SJCRH30 (cell line): ENCODE data around the gene ARGLU1. TPM values are rescaled to one million over a fixed set of nuclear protein-coding genes. Genes with fewer than 3 reads are reported as not detected.

Source experiments
- DNase-seq, 2 experiments: peaks; one replicate each; pipeline ENCODE4 v3.0.0-alpha.2; 2015 to 2020
- H3K27ac ChIP-seq: fragments of 250-450 bp; sonication (Bioruptor Pico); 2 replicates; pipeline ENCODE4 v1.5.1; 2020; ENCODE audit warnings: mild to moderate bottlenecking, moderate library complexity
- H3K27me3 ChIP-seq: fragments of 250-450 bp; sonication (Bioruptor Pico); 2 replicates; pipeline ENCODE4 v1.5.1; 2020; ENCODE audit warnings: mild to moderate bottlenecking, moderate library complexity
- H3K36me3 ChIP-seq: fragments of 250-450 bp; sonication (Bioruptor Pico); 2 replicates; pipeline ENCODE4 v1.5.1; 2020; ENCODE audit warnings: mild to moderate bottlenecking, moderate library complexity
- H3K4me1 ChIP-seq: fragments of 250-450 bp; sonication (Bioruptor Pico); 2 replicates; pipeline ENCODE4 v1.5.1; 2020; ENCODE audit warnings: mild to moderate bottlenecking, moderate library complexity
- H3K4me3 ChIP-seq: fragments of 250-450 bp; sonication (Bioruptor Pico); 2 replicates; pipeline ENCODE4 v1.5.1; 2020; ENCODE audit warnings: mild to moderate bottlenecking, moderate library complexity
- H3K9me3 ChIP-seq: fragments of 250-450 bp; sonication (Bioruptor Pico); replicated peaks from 2 replicates; pipeline ENCODE4 v1.5.1; 2020; ENCODE audit warnings: mild to moderate bottlenecking, moderate library complexity
- total RNA-seq: library from RNA; depleted of rRNA; stranded (reverse); fragments of >200 nt; shearing (Covaris generic); gene quantifications from 2 replicates; pipeline ENCODE4 v1.2.3, GENCODE V29; 2014

Gene ARGLU1
- total RNA-seq, 1 experiment from 2014 or later, result 100 TPM

DNA sequence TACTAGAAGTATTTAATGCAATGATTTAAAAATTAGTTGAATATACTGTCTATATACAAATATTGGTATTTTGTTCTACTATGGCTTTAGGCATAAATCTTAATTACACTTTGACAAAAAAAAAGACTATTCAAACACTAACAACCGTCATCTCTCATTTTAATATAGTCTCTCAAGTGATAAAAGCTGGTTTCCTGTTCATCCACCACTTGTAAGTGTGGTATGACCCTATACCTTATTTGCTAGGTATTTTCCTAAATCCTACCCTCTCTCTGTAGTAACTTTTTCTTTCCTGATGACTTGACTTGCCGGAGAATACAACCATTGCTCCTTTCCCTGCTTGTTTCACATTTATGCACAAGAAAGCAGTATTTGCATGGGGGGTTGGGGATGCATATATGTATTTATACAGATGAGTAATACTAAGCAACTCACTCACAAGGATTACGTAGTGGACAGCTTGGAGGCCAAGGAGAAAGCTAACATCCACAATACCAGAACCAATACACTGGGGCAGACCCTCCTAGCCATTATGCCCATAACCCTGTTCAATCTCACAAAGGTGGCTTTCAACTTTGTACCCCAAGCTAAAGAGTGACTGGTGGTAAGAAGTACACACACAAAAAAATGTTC, 19.8 kb downstream of the ARGLU1 start:
- H3K9me3 ChIP-seq, result no peaks in the 10 kb centered on the region
- no peaks in the 10 kb centered on the region for H3K27me3 ChIP-seq
- peaks cover 88% of the 10 kb centered on the region for H3K36me3 ChIP-seq
- H3K4me3 ChIP-seq, result no peak overlapping the region
- no peak overlapping the region for H3K27ac ChIP-seq
- H3K4me1 ChIP-seq, result no peaks in the 10 kb centered on the region
- DNase-seq, result no peak

DNA sequence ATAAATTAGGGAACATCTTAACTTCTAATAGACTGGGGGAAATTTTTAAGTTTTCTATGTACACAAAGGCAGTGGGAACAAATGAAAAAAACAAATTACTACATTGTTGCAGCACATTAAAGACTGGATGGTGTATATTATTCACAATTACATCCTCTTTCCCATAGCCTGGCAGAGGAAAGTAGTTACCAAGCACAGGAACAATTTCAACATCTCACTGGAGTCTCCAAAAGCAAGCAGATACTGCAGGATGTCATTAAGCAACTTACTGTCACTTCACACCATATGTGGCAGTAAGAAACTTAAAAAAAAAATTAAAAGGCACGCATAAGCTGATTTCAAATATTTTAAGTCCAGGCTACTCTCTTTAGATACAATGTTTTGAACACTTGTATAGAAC, 26.1 kb downstream of the ARGLU1 start:
- Histone ChIP-seq H3K4me3 (no peak overlapping the region), H3K27ac (no peak overlapping the region), H3K9me3 (no peaks in the 10 kb centered on the region), H3K4me1 (0 out of 2 replicates have a peak, but pooled peaks cover 9% of the 10 kb centered on the region), H3K36me3 (peaks cover 55% of the 10 kb centered on the region), H3K27me3 (no peaks in the 10 kb centered on the region)
- DNase-seq, result no peak

DNA sequence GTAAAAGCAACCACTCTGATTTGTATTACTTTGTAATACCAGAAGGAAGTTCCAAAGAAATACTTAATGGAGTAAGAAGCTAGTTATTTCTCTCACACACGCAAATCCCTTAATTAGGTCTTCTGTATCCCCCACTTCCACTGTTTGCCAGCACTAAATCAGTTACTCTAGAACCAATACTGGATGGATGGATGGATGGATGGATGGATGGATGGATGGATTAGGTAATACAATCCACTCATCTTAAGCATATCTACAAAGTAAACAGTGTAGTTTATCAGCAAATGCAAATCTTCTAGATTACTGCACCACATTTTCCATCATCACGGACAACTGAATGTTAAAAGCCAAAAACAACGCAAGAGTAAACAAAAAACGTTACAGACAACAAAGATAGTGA, 27.3 kb downstream of the ARGLU1 start:
- no peaks in the 10 kb centered on the region for H3K9me3 ChIP-seq
- DNase-seq, result no peak
- H3K36me3 ChIP-seq, result peaks cover 49% of the 10 kb centered on the region
- H3K27ac ChIP-seq, result no peak overlapping the region
- H3K27me3 ChIP-seq, result no peaks in the 10 kb centered on the region
- no peak overlapping the region for H3K4me3 ChIP-seq
- H3K4me1 ChIP-seq, result 0 out of 2 replicates have a peak, but pooled peaks cover 9% of the 10 kb centered on the region

DNA sequence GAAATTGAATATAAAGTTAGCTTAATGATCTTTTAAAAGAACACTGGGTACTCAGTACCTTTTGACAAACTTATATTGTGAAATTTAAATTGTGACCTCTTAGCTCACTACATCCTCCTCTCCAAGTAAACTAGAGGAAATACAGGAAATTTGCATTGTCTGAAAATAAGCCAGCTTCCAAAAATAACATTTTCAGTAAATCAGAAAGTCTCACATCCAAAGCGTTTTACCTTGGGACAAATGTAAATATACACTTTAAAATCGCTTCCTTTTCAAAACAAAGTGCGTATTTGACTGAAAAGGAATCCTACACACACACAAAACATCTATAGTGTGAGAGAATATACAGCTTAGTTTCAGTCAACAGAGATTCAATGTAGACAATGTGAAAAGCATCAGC, 30.4 kb downstream of the ARGLU1 start:
- Histone ChIP-seq H3K27ac (no peak overlapping the region), H3K4me3 (no peak overlapping the region), H3K36me3 (peaks cover 22% of the 10 kb centered on the region), H3K27me3 (no peaks in the 10 kb centered on the region), H3K9me3 (no peaks in the 10 kb centered on the region), H3K4me1 (0 out of 2 replicates have a peak, but pooled peaks cover 9% of the 10 kb centered on the region)
- DNase-seq, result no peak

DNA sequence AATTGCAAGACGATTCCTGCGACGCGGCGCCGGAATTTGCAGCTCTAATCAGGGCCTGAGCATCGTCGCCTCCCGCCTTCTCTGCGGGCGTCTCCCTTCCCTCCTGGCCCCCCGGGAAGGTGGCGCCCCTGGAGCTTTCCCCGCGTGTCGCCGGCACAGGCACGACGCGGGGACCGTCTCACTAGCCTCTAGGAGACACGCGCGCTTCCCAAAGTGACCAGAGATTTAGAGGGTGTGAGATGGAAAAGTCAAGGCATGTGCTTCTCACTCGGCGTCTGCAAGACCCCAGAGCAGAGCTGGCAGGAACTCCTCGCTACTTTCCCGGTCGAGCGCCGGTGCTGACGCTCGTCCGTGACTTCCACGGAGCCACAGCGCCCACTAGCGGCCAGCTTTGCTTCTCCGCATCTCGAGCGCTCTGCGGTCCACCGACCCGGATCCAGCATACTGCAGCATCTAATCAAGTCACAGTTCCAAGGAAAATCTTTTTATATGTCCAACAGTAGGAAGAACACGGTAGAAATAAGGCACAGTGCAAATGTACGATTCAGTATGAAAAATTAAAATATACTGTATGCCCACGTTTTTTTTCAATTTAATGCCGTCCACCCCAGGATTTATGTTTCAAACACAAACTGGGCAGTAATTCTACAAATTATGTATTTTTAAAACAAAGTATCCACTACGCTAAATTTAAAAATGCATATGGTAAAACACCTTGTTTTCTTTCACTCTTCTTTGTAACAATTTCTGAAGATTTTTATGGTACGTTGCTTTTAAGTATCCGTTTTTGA, 31.5 kb downstream of the ARGLU1 start:
- peak overlapping the region; percentile 78 for H3K4me3 ChIP-seq
- H3K27me3 ChIP-seq, result no peaks in the 10 kb centered on the region
- DNase-seq, result peak; percentile 82 to 90
- H3K4me1 ChIP-seq, result peaks cover 7% of the 10 kb centered on the region; the same call in 1 of the 2 replicates
- no peaks in the 10 kb centered on the region for H3K9me3 ChIP-seq
- H3K36me3 ChIP-seq, result peaks cover 11% of the 10 kb centered on the region
- peak overlapping the region; percentile 34 for H3K27ac ChIP-seq

DNA sequence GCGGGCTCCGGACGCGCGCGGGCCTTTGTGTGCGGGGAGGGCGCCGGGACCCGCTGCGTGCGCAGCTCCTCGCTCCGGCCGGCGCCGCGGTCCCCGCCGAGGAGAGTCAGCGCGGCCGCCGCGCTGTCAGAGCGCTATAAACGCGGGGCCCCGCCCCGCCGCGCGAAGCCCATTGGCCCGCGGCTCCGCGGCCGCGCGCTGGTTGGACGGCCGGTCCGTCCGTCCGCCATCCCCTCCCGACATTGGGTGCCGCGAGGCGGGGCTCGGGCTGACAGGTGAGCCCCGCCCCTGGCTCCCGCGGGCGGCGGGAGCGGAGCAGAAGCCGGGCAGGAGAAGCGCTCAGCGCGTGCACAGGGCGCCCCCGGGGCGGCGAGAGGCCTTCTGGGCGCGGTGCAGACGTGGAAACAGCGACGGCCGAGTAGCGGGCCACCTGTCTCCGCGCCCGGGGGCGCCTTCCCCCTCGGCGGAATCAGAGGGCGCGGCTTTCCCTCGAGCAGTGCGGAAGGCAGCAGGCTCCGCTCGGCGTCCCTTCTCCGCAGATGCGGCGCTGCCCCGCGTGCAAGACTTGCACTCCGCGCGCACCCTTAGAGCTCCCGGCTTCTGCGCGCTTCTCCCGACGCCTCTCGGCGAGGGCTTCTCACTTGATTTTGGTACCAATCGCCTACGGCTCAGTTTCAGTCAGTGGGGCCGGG, 32.2 kb downstream of the ARGLU1 start, which contains the start of gene EFNB2:
Gene EFNB2 (minus strand): TSS at position 111 of the 692 bp plus-strand sequence. CDS start 698 bp downstream, outside the sequence.
- H3K27ac ChIP-seq, result peak within 1 kb of the TSS; percentile 34
- H3K9me3 ChIP-seq, result no peaks in the 10 kb centered on the region
- H3K27me3 ChIP-seq, result no peaks in the 10 kb centered on the region
- H3K4me1 ChIP-seq, result peaks cover 7% of the 10 kb centered on the region; the same call in 1 of the 2 replicates
- DNase-seq, result peak; percentile 87 to 90
- peak within 1 kb of the TSS; percentile 78 for H3K4me3 ChIP-seq
- peaks cover 5% of the 10 kb centered on the region for H3K36me3 ChIP-seq

DNA sequence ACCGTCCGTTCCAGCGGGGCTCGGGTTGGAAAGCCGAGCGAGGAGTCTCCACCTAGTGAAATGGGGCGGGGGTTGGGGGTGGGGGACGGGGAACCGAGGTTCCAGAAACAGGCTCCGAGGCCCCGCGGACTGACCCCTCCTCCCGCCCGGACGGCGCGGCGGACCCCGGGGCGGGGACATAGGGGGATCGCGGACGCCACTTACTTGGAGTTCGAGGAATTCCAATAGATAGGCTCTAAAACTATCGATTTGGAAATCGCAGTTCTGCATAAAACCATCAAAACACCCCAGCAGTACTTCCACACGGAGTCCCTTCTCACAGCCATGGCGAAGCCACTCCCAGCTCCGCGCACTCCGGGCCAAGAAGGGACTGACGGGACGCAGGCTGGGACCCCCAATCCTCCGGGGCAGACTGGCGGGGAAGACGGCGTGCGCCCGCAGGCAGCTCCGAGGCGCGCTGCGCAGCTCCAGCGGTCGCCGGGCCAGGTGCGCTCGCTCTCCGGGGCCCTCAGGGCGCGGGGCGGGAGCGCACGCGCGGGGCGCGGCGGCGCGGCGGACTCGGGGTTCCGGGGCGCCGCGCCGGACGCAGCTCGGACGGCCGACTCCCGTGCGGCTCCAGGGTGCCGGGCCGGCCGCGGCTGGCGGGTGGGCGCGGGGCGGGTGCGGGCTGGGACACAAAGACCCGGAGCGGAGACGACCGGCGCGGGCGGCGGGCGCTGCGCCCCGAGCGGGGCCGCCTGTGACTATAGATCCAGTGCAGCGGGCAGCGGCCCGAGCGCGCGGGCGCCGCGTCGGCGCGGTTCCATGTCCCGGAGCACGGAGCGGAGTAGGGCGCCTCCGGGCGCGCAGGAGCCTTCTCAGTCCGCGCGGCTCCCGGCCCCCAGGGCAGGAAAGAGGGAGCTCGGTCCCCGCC, 33.0 kb downstream of the ARGLU1 start:
- Histone ChIP-seq H3K4me1 (peaks cover 7% of the 10 kb centered on the region; the same call in 1 of the 2 replicates), H3K9me3 (no peaks in the 10 kb centered on the region), H3K36me3 (no peaks in the 10 kb centered on the region), H3K27me3 (no peaks in the 10 kb centered on the region), H3K27ac (no peak overlapping the region; the same call in 1 of the 2 replicates), H3K4me3 (peak overlapping the region; percentile 78)
- DNase-seq, result peak; percentile 31 to 42

DNA sequence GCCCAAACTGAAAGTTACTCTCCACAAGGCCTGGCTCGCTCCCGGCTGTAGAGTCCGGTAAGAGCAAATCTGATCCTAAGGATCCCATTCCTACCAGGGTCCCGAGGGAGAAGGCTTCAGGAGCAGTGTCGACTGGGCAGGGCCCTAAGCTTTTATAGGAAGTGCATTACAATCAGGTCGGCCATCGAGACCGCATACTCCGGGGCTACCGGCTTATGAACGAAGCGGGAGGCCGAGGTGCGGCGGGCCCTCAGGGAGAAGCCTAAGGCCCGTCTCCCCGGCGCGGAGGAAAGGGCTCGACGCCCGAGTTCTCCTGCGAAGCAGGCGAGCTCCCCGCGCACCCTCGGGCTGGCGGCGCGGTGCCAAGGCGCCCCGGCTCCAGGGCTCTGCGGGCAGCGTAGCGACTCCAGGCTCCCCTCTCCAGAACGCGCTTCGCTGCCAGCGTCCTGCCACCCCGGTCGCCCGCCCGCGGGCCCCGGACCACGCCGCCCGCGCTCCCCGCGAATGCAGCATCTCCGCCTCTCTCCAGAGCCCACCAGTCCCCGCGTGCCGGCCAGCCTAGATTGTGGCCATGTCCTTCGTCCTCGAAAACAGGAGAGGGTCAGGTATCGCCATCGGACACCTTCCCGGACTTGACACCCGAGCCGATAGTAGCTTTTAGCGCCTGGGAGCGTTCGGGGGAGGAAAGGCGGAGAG, 33.8 kb downstream of the ARGLU1 start:
- no peaks in the 10 kb centered on the region for H3K36me3 ChIP-seq
- peak; percentile 63 to 75 for DNase-seq
- H3K27me3 ChIP-seq, result no peaks in the 10 kb centered on the region
- H3K27ac ChIP-seq, result peak overlapping the region; percentile 28; the same call in 1 of the 2 replicates
- no peaks in the 10 kb centered on the region for H3K9me3 ChIP-seq
- peak overlapping the region; percentile 78 for H3K4me3 ChIP-seq
- H3K4me1 ChIP-seq, result peaks cover 8% of the 10 kb centered on the region

DNA sequence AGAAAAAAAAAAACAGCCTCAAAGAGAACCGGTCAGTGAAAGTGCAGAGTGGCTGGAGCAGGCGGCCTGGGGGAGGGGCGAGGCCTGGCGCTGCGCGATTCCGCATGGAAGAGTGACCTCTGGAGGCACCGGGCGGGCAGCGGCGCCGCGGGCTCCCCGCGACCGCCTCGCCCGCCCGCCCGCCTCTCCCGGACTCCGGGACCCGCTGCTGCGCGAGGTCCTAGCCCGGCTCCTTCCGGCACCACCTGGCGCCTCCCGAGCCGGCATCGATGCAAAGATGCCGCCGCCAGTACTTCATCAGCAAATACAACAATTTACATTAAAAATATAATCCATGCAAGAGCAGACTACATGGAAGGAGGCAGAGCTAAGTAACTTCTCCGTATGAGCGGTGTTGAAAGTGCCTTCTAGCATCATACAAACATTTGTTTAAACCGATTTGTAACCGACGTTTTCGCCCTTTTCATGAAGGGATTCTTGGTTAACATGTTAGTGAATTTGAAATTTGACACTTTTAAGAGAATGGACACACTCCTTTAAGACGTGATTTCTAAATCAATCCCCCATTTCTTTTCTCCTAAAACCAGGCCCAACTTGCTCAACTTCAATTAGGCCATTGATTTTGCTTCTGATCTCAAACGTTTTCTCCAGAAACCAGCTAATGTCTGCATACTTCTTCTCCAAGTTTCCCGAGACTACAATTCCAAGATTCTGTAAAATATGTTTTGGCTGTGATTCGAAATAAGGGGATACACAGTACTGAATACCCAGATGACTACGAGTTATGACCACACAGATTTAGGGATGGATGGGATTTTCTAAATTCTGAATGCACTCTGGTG, 34.6 kb downstream of the ARGLU1 start:
- peak; percentile 81 to 82 for DNase-seq
- Histone ChIP-seq H3K27ac (peak overlapping the region; percentile 63), H3K9me3 (no peaks in the 10 kb centered on the region), H3K27me3 (no peaks in the 10 kb centered on the region), H3K36me3 (no peaks in the 10 kb centered on the region), H3K4me1 (peaks cover 8% of the 10 kb centered on the region), H3K4me3 (peak overlapping the region; percentile 78)

DNA sequence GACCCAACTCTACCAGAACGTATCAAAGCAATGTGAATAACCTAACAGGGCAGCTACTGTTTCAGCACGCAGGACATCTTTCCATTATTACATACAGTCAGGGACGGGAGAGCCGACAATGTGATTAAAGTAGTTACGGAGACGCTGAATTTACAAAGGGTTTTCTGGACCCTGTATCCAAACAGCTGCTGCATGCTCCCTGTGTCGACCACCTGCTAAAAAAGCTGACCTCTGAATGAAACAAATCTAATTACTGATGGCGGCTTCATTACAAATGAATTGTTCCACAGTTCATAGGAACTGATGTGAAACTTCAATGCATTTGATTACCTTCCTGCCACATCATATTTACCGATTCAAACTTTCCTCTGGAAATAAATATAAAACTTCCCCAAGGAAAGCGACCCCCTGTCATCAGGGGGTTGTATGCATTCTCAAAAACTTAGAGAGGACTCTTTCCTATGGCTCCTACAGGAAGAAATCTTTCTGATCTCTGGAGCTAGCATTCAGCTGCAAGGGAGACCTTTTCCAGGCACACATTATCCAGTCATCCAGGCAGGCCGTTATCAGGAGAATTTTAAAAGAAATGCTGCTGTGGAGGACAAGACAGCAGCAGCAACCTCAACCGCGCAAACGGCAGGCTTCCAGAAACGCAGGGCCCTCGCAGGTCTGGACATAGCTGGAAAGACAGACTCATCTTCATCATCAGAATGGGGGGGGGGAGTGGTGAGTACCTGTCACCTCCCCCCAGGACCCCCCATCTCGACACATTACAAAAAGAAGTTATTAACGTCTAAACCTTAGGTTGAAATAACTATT, 35.6 kb downstream of the ARGLU1 start:
- no peaks in the 10 kb centered on the region for H3K27me3 ChIP-seq
- H3K4me1 ChIP-seq, result peaks cover 8% of the 10 kb centered on the region
- H3K36me3 ChIP-seq, result no peaks in the 10 kb centered on the region
- H3K4me3 ChIP-seq, result peak overlapping the region; percentile 78
- H3K9me3 ChIP-seq, result no peaks in the 10 kb centered on the region
- DNase-seq, result peak; percentile 28 to 63
- H3K27ac ChIP-seq, result peak overlapping the region; percentile 63

DNA sequence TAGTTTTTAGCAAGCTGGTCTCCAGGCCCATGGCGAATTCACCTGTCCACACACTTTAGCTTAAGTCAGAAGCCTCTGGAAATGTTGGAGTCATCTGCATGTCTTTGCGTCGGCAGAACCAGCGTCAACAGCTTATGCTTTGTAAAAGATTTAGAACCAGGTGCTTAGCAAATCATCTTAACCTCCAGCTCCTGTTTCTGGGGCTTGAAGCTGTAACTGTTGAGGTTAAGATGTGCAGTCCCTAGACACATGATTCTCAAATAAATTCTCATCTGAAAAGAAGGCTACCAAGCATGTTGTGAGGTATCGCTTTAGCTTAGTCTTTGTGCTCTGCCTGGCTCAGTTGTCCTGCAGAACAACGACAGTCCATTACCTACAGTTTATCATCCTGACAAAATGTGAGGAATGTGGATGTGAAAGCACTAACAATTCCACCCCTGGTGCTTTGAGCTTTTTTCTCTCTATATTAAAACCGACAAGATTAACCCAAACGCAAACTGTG, 36.9 kb downstream of the ARGLU1 start:
- Histone ChIP-seq H3K27ac (no peak overlapping the region), H3K27me3 (no peaks in the 10 kb centered on the region), H3K9me3 (no peaks in the 10 kb centered on the region), H3K4me1 (peaks cover 8% of the 10 kb centered on the region), H3K36me3 (no peaks in the 10 kb centered on the region), H3K4me3 (no peak overlapping the region)
- DNase-seq, result no peak
